Skin of body (tissue), 2 donors: ENCODE data around the gene SHOC2. TPM values are rescaled to one million over a fixed set of nuclear protein-coding genes. Genes with fewer than 3 reads are reported as not detected.

Experiments used
- DNase-seq: peaks from one replicate; lab custom pipeline; 2025; lab: John Stamatoyannopoulos, UW
- total RNA-seq: library from RNA; depleted of rRNA; stranded (reverse); fragments of >200 nt; gene quantifications from one replicate; pipeline ENCODE4 v1.2.3, GENCODE V29; 2014

The SHOC2 gene
- total RNA-seq: 73.8 TPM

- no peak for DNase-seq
Observed at GRCh38 chr10:110919349-110919931, at the start of gene SHOC2. SHOC2 (plus strand) TSS chr10:110919604; CDS start chr10:110964359, 44,755 bp downstream.

DNA sequence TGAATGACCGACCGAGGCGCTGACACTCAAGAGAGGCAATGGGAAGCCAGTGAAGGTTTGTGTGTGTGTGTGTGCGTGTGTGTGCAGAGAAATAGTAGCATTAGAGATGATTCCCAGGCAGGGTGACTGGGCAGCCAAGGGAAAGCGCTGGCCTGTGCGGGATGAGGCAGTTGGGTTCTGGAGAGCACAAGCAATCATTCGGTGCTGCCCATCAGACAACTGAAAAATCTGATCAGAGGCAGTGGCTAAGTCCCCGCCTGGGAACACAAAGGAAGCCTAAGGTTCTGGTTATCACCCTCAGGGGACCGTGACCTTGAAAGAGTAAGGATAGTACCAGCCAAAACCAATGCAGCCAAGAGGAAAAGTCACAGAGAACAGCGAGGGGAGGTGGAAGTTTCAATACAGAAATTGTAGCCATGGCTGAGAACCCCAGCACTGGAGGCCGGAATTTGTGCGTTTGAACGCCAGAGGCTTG is 48.5 kb upstream of the SHOC2 start:
- DNase-seq: peak; percentile 66

- peak; percentile 99 for DNase-seq
Observed at GRCh38 chr10:110871298-110872084, 47.9 kb upstream of the SHOC2 start, which contains the start of gene PDCD4. PDCD4 (plus strand) TSS chr10:110871928; CDS start chr10:110876028, 4,100 bp downstream.

DNA sequence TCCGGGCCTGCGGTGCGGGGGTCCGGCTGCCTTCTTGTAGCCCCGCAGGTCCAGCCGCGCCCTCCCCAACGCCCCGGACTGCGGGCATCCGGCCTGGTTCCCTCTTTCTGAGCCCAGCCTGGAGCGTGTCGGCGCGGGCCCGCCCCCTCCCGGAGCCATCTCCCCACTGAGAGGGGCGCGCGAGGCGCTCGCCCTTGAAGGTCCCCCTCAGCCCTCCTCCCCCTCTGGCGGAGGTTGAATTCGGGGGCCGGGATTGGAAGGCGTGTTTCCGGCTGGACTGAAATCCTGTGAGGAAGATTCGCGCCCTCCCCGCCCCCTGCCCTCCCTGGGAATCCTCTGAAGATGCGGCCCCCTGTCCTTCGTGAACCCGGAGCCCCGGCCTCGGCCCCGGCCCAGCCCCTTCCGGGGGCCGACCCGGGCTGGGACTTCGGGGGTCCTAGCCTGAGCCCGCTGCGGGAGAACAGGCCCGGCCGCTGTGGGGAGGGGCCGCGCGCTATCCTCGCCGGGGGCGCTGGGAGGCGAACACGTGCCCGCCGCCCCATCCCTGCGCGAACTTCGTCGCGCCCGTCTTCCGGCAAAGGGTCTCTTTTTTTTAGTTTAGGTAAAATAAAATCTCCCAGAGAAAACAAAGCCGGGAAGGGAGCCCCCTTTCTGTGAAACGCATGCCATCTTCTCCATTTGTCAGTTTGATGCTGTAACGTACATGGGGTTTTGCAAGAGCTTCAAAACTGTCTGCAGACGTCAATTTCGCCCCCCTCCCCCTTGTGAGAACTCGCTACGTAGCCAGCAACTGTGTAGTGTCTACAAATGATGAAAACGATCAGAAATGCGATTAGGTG is 47.0 kb upstream of the SHOC2 start:
- peak; percentile 86 for DNase-seq

DNA sequence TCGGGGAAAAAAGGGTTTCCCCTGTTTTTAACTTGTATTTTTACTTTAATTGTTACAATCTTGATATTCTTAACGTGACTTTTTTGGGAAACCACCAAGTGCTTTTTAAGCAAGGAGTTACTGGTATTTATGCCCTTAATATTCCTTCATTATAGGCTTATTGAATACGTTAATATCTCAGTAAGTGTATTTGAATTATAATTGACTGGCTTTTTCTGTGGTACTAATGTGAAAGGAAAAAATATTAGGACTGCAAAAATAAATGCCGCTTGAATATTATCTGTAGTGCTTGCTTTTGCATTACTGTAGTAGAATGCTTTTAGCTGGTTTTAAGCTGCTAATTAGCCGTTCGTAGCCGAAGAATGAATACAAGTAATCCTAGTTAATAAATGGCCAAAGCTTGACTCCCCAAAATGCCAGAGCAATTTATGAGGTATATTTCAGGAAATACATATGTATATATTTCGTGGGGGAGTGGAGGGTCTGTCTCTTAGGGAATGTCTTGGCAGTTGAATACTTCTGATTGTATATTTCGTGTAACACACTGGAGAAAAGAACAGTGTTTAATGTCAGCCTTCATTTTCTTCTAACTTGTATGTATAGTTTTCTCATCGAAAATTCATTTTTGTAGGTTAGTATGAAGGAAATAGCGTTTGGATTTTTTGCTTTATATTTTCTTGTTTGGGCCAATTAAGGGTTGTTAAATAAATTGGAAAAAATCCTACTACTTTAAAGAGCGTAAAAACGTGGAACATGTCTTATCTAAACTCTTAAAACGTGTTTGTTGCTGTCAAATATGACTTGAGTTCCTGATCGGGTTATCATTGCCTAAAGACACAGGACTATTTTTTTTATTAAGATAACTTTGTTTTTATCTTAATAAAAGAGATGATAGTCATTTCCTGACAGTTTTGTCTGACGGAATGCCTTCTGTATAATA is 46.1 kb upstream of the SHOC2 start:
- peak; percentile 39 for DNase-seq

- no peak for DNase-seq
Observed at GRCh38 chr10:110873951-110874350, 45.5 kb upstream of the SHOC2 start.

DNA sequence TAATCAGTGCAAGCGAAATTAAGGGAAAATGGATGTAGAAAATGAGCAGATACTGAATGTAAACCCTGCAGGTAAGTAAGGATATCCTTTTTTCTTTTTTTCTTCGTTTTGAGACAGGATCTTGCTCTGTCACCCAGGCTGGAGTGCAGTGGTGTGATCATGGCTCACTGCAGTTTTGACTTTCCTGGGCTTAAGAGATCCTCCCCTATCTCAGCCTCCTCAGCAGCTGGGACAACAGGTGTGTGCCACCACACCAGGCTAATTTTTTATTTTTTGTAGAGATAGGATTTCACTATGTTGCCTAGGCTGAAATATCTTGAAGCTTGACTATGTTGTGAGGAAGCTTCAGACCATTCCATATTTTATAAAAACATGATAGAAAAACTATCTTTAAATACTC is 43.4 kb upstream of the SHOC2 start:
- no peak for DNase-seq

- no peak for DNase-seq
Observed at GRCh38 chr10:110876788-110877187, 42.6 kb upstream of the SHOC2 start.

DNA sequence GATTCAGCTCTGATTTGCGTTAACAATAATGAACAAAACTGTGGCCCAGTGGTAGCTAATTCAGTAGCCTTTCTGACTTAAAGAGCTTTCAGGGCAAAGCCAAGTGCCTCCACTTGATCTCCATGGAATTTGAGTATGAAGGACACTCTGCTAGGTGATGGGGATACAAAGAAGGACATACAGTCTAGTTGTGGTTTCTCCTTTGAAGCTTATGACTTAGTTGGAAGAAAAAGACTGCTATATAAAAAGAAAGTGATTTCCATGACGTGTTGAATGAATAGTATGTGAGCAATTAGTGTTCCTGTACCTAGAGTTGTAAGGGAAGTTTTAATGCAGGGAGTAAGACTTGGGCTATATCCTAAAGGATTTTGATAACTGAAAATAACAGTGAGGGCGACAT is 39.4 kb upstream of the SHOC2 start:
- no peak for DNase-seq

GRCh38 chr10:110881247-110881646 is 38.2 kb upstream of the SHOC2 start:
- DNase-seq: no peak

DNA sequence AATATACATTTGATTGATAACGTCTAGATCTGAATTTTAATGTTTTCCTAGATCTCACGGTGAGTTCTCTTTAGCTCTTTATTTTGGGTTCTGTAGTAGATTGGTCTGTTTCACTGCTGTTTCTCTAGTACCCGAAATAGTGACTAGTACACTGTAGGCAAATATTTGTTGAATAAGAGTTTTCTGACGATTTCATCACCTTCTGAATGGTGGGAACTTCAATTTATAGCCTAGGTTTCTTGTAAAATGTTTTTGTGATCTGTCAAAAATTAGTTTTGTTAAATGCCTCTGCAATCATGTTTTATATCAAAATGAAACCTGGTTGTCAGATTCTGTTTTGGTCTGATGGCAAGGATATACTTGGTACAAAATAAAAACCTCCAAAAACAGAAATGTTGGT is 37.5 kb upstream of the SHOC2 start:
- DNase-seq: no peak

DNA sequence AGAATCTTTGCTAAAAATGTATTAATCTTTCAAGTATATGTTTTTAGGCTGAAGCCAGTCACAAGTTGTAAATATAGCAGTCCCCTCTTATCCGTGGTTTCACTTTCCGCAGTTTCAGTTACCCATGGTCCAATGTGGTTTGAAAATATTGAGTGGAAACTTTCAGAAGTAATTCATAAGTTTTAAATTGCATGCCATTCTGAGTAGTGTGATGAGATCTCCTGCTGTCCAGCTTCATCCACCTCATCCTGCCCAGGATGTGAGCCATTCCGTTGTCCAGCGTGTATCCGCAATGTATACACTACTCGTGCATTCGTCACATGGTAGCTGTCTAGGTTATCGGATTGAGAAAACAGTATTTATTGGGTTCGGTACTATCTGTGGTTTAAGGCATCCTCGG is 35.5 kb upstream of the SHOC2 start:
- DNase-seq: no peak

GRCh38 chr10:110885932-110886674 is 33.3 kb upstream of the SHOC2 start:
- DNase-seq: no peak

- no peak for DNase-seq
Observed at GRCh38 chr10:110887560-110887959, 31.8 kb upstream of the SHOC2 start.

DNA sequence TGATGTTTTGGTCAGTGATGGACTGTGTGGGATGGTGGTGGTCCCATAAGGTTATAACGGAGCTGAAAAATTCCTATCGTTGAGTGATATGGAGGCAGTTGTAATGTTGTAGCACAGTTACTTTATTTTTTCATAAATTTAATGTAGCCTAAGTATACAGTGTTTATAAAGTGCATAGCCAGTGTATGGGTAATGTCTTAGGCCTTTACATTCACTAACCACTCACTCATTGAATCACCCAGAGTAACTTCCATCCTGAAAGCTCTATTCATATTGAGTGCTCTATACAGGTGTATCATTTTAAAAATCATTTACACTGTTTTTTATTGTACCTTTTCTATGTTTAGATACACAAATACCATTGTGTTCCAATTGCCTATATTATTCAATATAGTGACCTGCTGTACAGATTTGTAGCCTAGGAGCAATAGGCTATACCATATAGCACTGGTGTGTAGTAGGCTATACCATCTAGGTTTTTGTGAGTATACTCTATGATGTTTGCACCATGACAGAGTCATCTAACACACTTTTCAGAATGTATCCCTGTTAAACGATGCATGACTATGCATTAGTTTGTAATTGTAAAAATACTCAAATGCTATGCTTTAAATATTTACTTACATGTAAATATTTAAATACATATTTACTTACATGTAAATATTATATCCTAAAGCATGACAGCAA is 26.7 kb upstream of the SHOC2 start:
- no peak for DNase-seq

DNA sequence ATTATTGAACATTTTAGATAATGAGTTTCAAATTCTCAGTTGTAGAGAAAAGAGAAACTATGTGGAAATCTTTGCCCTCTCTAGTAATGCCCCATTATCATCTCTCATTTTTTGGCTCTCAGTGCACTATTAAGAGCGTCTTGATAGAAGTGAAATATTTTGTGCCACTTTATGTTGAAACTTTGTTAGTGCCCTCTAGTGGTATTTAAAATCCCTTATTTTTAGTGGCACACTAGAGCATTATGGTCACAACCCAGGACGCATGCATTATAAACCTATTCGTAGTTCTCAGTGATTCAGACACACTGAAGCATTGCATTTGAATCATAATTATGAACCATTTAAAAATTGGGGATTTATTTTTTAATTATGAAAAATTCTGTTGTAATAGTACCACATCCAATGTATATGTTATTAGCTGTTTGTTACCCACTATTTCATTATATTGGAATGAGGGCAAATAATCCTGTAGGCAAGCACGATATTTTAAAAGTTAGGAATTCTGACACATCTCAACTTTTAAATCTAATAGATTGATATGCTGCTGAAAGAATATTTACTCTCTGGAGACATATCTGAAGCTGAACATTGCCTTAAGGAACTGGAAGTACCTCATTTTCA is 25.7 kb upstream of the SHOC2 start:
- peak; percentile 41 for DNase-seq

GRCh38 chr10:110897184-110897583 is 22.2 kb upstream of the SHOC2 start:
- DNase-seq: no peak

DNA sequence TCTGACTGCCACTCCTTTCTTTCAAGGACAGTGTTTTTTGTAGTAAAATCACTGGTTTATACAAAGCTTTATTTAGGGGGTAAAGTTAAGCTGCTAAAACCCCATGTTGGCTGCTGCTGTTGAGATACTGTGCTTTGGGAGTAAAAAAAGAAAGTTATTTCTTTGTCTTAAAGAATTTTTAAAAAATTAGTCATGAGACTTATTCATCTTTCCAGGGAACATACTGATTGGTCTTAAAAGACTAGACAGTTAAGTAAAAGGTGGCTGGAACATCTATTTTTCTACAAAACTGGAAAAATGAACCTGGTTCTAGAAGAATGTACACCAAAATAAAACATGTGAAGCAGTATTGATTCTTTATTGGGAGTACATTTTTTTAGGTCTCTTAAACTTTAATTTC is 21.0 kb upstream of the SHOC2 start:
- no peak for DNase-seq

GRCh38 chr10:110900983-110901382 is 18.4 kb upstream of the SHOC2 start:
- DNase-seq: no peak
